IMR-90 (cell line): ENCODE data around the gene GTF2A2. TPM values are rescaled to one million over a fixed set of nuclear protein-coding genes. Genes with fewer than 3 reads are reported as not detected.

Source experiments
- ATAC-seq: fragments of 200-7000 bp; cut with Tn5 transposase; 2 replicates; pipeline ENCODE4 v1.9.1; 2020; ENCODE audit warnings: low read depth, mild to moderate bottlenecking, moderate library complexity
- BruUV-seq: library from RNA; stranded (reverse); fragments of 400-500 nt; replicated peaks from 2 replicates; lab custom pipeline; 2021; lab: Mats Ljungman, UMichigan
- CTCF ChIA-PET: fragments of 300-600 bp; formaldehyde crosslinking; extraction: SDS; loops from one replicate; lab custom pipeline; 2021; ENCODE audit warnings: antibody characterized with exemption; lab: Yijun Ruan, JAX
- POLR2A ChIA-PET: fragments of 300-600 bp; sonication (Branson Sonifier 250); formaldehyde crosslinking; loops from one replicate; lab custom pipeline; 2022; ENCODE audit warnings: antibody characterized with exemption; ENCODE audit not compliant: unreplicated experiment; lab: Charles Lee
- DNase-seq: peaks from one replicate; pipeline ENCODE4 v3.0.0; 2013
- H2AFZ ChIP-seq: replicated peaks from 2 replicates; pipeline ENCODE3; 2013; ENCODE audit warnings: low read length, mild to moderate bottlenecking; ENCODE audit not compliant: poor library complexity
- H2AK5ac ChIP-seq: 2 replicates; pipeline ENCODE4 v1.6.1; 2013; ENCODE audit warnings: low read depth, low read length, inconsistent platforms
- H2AK9ac ChIP-seq: replicated peaks from 2 replicates; pipeline ENCODE3; 2013; ENCODE audit warnings: mild to moderate bottlenecking, low read depth, low read length, moderate library complexity; ENCODE audit not compliant: poor library complexity
- H2BK120ac ChIP-seq: 2 replicates; pipeline ENCODE4 v1.6.1; 2013; ENCODE audit warnings: low read depth, low read length, inconsistent platforms
- H2BK15ac ChIP-seq: 3 replicates; pipeline ENCODE4 v1.6.1; 2013; ENCODE audit warnings: low read depth, low read length, inconsistent platforms
- H2BK20ac ChIP-seq: 2 replicates; pipeline ENCODE4 v1.6.1; 2013; ENCODE audit warnings: low read depth, mild to moderate bottlenecking, inconsistent platforms, low read length, moderate library complexity
- H2BK5ac ChIP-seq: 2 replicates; pipeline ENCODE4 v1.6.1; 2013; ENCODE audit warnings: mild to moderate bottlenecking, low read depth, low read length, inconsistent platforms; ENCODE audit not compliant: poor library complexity, severe bottlenecking
- H3K14ac ChIP-seq: replicated peaks from 2 replicates; pipeline ENCODE4 v1.6.1; 2013; ENCODE audit warnings: low read depth, low read length, inconsistent platforms
- H3K18ac ChIP-seq: 2 replicates; pipeline ENCODE4 v1.6.1; 2013; ENCODE audit warnings: low read depth, low read length, control low read depth
- H3K23ac ChIP-seq: 2 replicates; pipeline ENCODE4 v1.6.1; 2013; ENCODE audit warnings: low read depth, low read length, inconsistent platforms
- H3K27ac ChIP-seq: 2 replicates; pipeline ENCODE4 v1.5.1; 2013; ENCODE audit warnings: mild to moderate bottlenecking, control low read depth, low read length; ENCODE audit not compliant: insufficient read depth
- H3K27me3 ChIP-seq: 2 replicates; pipeline ENCODE4 v1.6.1; 2013; ENCODE audit warnings: low read length; ENCODE audit not compliant: control insufficient read depth, insufficient read depth
- H3K36me3 ChIP-seq: 2 replicates; pipeline ENCODE4 v1.6.1; 2013; ENCODE audit warnings: low read length, mixed read lengths; ENCODE audit not compliant: control insufficient read depth, insufficient read depth
- H3K4ac ChIP-seq: 2 replicates; pipeline ENCODE4 v1.6.1; 2013; ENCODE audit warnings: low read depth, low read length, inconsistent platforms
- H3K4me1 ChIP-seq: 2 replicates; pipeline ENCODE4 v1.6.1; 2013; ENCODE audit warnings: low read length, mixed read lengths; ENCODE audit not compliant: control insufficient read depth, insufficient read depth
- H3K4me2 ChIP-seq: 2 replicates; pipeline ENCODE4 v1.6.1; 2013; ENCODE audit warnings: low read depth, mild to moderate bottlenecking, control low read depth, low read length, moderate library complexity
- H3K4me3 ChIP-seq: 2 replicates; pipeline ENCODE4 v1.5.1; 2013; ENCODE audit warnings: low read depth, mild to moderate bottlenecking, control low read depth, low read length, moderate library complexity; ENCODE audit not compliant: insufficient read depth
- H3K56ac ChIP-seq: 2 replicates; pipeline ENCODE4 v1.6.1; 2013; ENCODE audit warnings: low read length, inconsistent platforms; ENCODE audit not compliant: insufficient read depth; ENCODE audit errors: extremely low read depth
- H3K79me1 ChIP-seq, 2 experiments: 2 replicates each; pipeline ENCODE4 v1.6.1; 2013; ENCODE audit warnings: low read length in 2 of 2, inconsistent platforms in 1 of 2, low read depth in 1 of 2
- H3K9ac ChIP-seq: 2 replicates; pipeline ENCODE4 v1.6.1; 2013; ENCODE audit warnings: low read depth, low read length, control low read depth
- H3K9me1 ChIP-seq: 2 replicates; pipeline ENCODE4 v1.6.1; 2013; ENCODE audit warnings: low read length, inconsistent platforms; ENCODE audit not compliant: insufficient read depth
- H3K9me3 ChIP-seq: 2 replicates; pipeline ENCODE4 v1.6.1; 2013; ENCODE audit warnings: low read length; ENCODE audit not compliant: control insufficient read depth, insufficient read depth
- H4K20me1 ChIP-seq: 2 replicates; pipeline ENCODE4 v1.6.1; 2013; ENCODE audit warnings: low read length, inconsistent platforms; ENCODE audit not compliant: insufficient read depth
- H4K5ac ChIP-seq: 2 replicates; pipeline ENCODE4 v1.6.1; 2013; ENCODE audit warnings: mild to moderate bottlenecking, low read depth, low read length, control low read depth
- H4K8ac ChIP-seq, 2 experiments: 2 replicates each; pipeline ENCODE4 v1.6.1; 2013; ENCODE audit warnings: low read depth in 2 of 2, low read length in 2 of 2, control low read depth in 1 of 2, inconsistent platforms in 1 of 2
- H4K91ac ChIP-seq: 2 replicates; pipeline ENCODE4 v1.6.1; 2013; ENCODE audit warnings: low read depth, low read length, inconsistent platforms; ENCODE audit not compliant: insufficient read depth
- FOS ChIP-seq: fragments of 150-350 bp; IDR thresholded peaks from 2 replicates; pipeline ENCODE4 v1.6.1; 2016; ENCODE audit warnings: low read depth, low read length
- MAFK ChIP-seq: IDR thresholded peaks from 2 replicates; pipeline ENCODE4 v1.6.1; 2012; ENCODE audit warnings: low read depth, low read length, improper control_type of control experiment
- RAD21 ChIP-seq: IDR thresholded peaks from 2 replicates; pipeline ENCODE4 v1.6.1; 2012; ENCODE audit warnings: low read length, improper control_type of control experiment
- whole genome bisulfite sequencing, 2 experiments: methylation state at CpG; one replicate each; pipeline versions ENCODE4 v1.1.5 to v1.1.7; 2013; ENCODE audit warnings: missing lambda C conversion rate in 2 of 2; ENCODE audit not compliant: insufficient read length in 1 of 2; ENCODE audit errors: extremely low coverage in 2 of 2; 5-methylcytosine and 5-hydroxymethylcytosine counted together
- dilution Hi-C: fragments of 300-500 bp; cut with HindIII; formaldehyde crosslinking; loops from one replicate; pipeline ENCODE4 v1.14.3; 2018; ENCODE audit warnings: low sequenced_read_pairs; ENCODE audit not compliant: unreplicated experiment
- in situ Hi-C: fragments of 300-500 bp; cut with MboI; formaldehyde crosslinking; loops from 3 replicates; pipeline ENCODE4 v1.14.3; 2019; ENCODE audit warnings: low sequenced_read_pairs, inconsistent platforms, mixed read lengths
- intact Hi-C: fragments of 100-400 bp; cut with micrococcal nuclease; formaldehyde crosslinking; loops from 2 replicates; pipeline ENCODE4 v1.10.0; 2022
- polyA plus RNA-seq, 3 experiments: library from polyadenylated mRNA; depleted of rRNA; stranded (reverse); fragments of >200 nt; gene quantifications; 2 replicates each; pipeline ENCODE4 v1.2.3, GENCODE V29; 2012; ENCODE audit warnings: low replicate concordance in 1 of 3
- total RNA-seq: library from RNA; depleted of rRNA; stranded (reverse); fragments of >200 nt; gene quantifications from 2 replicates; pipeline ENCODE4 v1.2.3, GENCODE V29; 2012

The GTF2A2 gene
- total and polyA plus RNA-seq, 2 of the 4 experiments (the other 2 are of a cell fraction), result 10.2 to 29.9 TPM

GRCh38 chr15:59644756-59645155 lies 12.6 kb downstream of the GTF2A2 start:
- H3K4me2 ChIP-seq, result no peak overlapping the region
- no peak overlapping the region for H2BK20ac ChIP-seq
- H3K9ac ChIP-seq, result no peak overlapping the region
- H4K5ac ChIP-seq, result no peak overlapping the region
- no peaks in the 10 kb centered on the region for H3K4me1 ChIP-seq
- ATAC-seq (no peak; the same call in 1 of the 2 replicates), DNase-seq (peak; percentile 52)
- H2AK9ac ChIP-seq, result no peak overlapping the region
- no peaks in the 10 kb centered on the region for H3K27me3 ChIP-seq
- H3K9me1 ChIP-seq, result peaks cover 3% of the 10 kb centered on the region; the same call in 1 of the 2 replicates
- no peak overlapping the region for H3K4ac ChIP-seq
- H3K36me3 ChIP-seq, result peaks cover 20% of the 10 kb centered on the region
- no peak overlapping the region for H3K18ac ChIP-seq
- H4K20me1 ChIP-seq, result peaks cover 3% of the 10 kb centered on the region; the same call in 1 of the 2 replicates
- BruUV-seq, result no TSS peak
- intact Hi-C loops (loop anchor here (5.0 kb wide), 1 partner anchor 112 kb away; no protein-coding TSS in a partner anchor), dilution Hi-C loops (no loop called here), in situ Hi-C loops (no loop called here)
- no peak overlapping the region for H4K91ac ChIP-seq
- no peak overlapping the region for H2AFZ ChIP-seq
- H3K23ac ChIP-seq, result no peak overlapping the region
- H3K56ac ChIP-seq, result no peak overlapping the region
- no peak overlapping the region for H3K27ac ChIP-seq
- peaks cover 6 to 26% of the 10 kb centered on the region in 2 experiments; a peak in 3 of 4 replicates for H3K79me1 ChIP-seq
- H2BK5ac ChIP-seq, result no peak overlapping the region
- WGBS, 2 experiments, result 100% methylated on average over 2 of the region's 4 CpGs; no CpG with 5 or more reads in 1 of the 2 experiments
- H3K14ac ChIP-seq, result no peak overlapping the region
- TF ChIP-seq MAFK, result no peak
- no peak for TF ChIP-seq FOS
- no peak for TF ChIP-seq RAD21
- H4K8ac ChIP-seq, result no peak overlapping the region
- H2AK5ac ChIP-seq, result no peak overlapping the region
- POLR2A ChIA-PET, result no interaction called here
- H2BK120ac ChIP-seq, result no peak overlapping the region
- CTCF ChIA-PET, result interaction anchor here (0.8 kb wide), 1 partner anchor 12 kb away, joined by 4 read pairs; no protein-coding TSS in a partner anchor
- no peak overlapping the region for H2BK15ac ChIP-seq
- no peak overlapping the region for H3K4me3 ChIP-seq
- no peaks in the 10 kb centered on the region for H3K9me3 ChIP-seq
